ENCODE data around the gene RUNX3. TPM values are rescaled to one million over a fixed set of nuclear protein-coding genes. Genes with fewer than 3 reads are reported as not detected.

RUNX3 gene
- total RNA-seq, 1 experiment from 2014 or later = 0.33 TPM

GRCh38 chr1:24886241-24886640 is 43.8 kb downstream of the RUNX3 start:
- no peaks in the 10 kb centered on the region for H3K4me1 Mint-ChIP-seq
- Histone ChIP-seq H3K27me3 (ENCODE audit: insufficient read depth, low read length) (no peaks in the 10 kb centered on the region), H3K4me1 (ENCODE audit: insufficient read depth, low read length) (no peaks in the 10 kb centered on the region), H3K27ac (ENCODE audit: insufficient read length, low read depth, low read length) (no peak overlapping the region), H4K8ac (replicated peaks; ENCODE audit: insufficient read length, low read depth, low read length) (no peak overlapping the region), H2BK120ac (ENCODE audit: low read depth, low read length, poor library complexity, severe bottlenecking) (no peak overlapping the region), H4K91ac (ENCODE audit: insufficient read length, low read depth, low read length) (no peak overlapping the region), H3K14ac (ENCODE audit: insufficient read depth, low read length) (no peak overlapping the region), H3K18ac (ENCODE audit: insufficient read length, low read depth, low read length) (no peak overlapping the region), H3K23me2 (ENCODE audit: insufficient read length, low read depth, low read length, poor library complexity, severe bottlenecking) (no peaks in the 10 kb centered on the region), H3K56ac (ENCODE audit: insufficient read length, low read depth, low read length) (no peak overlapping the region), H4K5ac (ENCODE audit: insufficient read length, low read depth, low read length) (no peak overlapping the region), H3T11ph (ENCODE audit: low read length) (no peak overlapping the region), H3K4me2 (ENCODE audit: insufficient read depth, insufficient read length, low read length) (no peak overlapping the region), H3K79me2 (ENCODE audit: insufficient read depth, low read length) (no peaks in the 10 kb centered on the region), H2BK5ac (ENCODE audit: insufficient read length, low read length) (no peak overlapping the region), H2AK5ac (ENCODE audit: insufficient read length, low read length) (no peak overlapping the region), H3K9ac (ENCODE audit: extremely low read depth, insufficient read length, low read length) (no peak overlapping the region), H3K9me3 (ENCODE audit: control insufficient read depth, low read depth, low read length) (no peaks in the 10 kb centered on the region), H3K4ac (ENCODE audit: low read depth, low read length) (no peak overlapping the region), H3K79me1 (ENCODE audit: insufficient read depth, low read depth, low read length, poor library complexity, severe bottlenecking) (no peaks in the 10 kb centered on the region), H4K20me1 (ENCODE audit: control insufficient read depth, insufficient read depth, insufficient read length) (no peaks in the 10 kb centered on the region), H2AFZ (ENCODE audit: low read length) (no peak overlapping the region), H2BK20ac (ENCODE audit: low read depth, low read length, poor library complexity, severe bottlenecking) (no peak overlapping the region), H2BK15ac (ENCODE audit: low read depth, low read length) (no peak overlapping the region), H3K23ac (ENCODE audit: insufficient read length, low read depth, low read length) (no peak overlapping the region), H2BK12ac (ENCODE audit: insufficient read length, low read depth, low read length) (no peak overlapping the region)
- DNase-seq = no peak
- H3K36me3 Mint-ChIP-seq (ENCODE audit: insufficient read depth in 1 of 3, low read depth in 3 of 3) = peaks cover 0 to 5% (median 0%) of the 10 kb centered on the region in 3 experiments; a peak in 2 of 7 replicates
- TF ChIP-seq CTCF (conservative IDR thresholded peaks at IDR 0.05) = 0 out of 3 replicates have a peak, but pooled peaks have one; percentile 27
- H3K4me3 Mint-ChIP-seq = no peak overlapping the region
- peak overlapping the region in 1 of 3 experiments; percentile 79; a peak in 2 of 7 replicates for H3K27ac Mint-ChIP-seq
- H3K27me3 Mint-ChIP-seq (ENCODE audit: low read depth) = peaks cover 18% of the 10 kb centered on the region
- no CpG with 5 or more reads among the region's 1 CpG for WGBS (ENCODE audit: extremely low coverage, insufficient read length, low lambda C conversion rate)
- H3K9me3 Mint-ChIP-seq = peaks cover 7 to 15% of the 10 kb centered on the region in 2 experiments

Data from H9 (cell line).